Loucy (cell line): ENCODE data around the gene DUSP7.

Source experiments
- H2AFZ ChIP-seq: fragments of 200-600 bp; sonication (generic); 2 replicates; pipeline ENCODE4 v1.6.0; 2016; ENCODE audit warnings: antibody characterized with exemption, mild to moderate bottlenecking, low read length, moderate library complexity
- H3F3A ChIP-seq: fragments of 200-600 bp; 2 replicates; pipeline ENCODE4 v1.6.0; 2016; ENCODE audit warnings: antibody characterized with exemption, low read depth, mild to moderate bottlenecking
- H3K27me3 ChIP-seq: fragments of 200-600 bp; sonication (generic); 2 replicates; pipeline ENCODE4 v1.6.1; 2014; ENCODE audit warnings: low read length, mild to moderate bottlenecking; ENCODE audit not compliant: insufficient read depth, poor library complexity, severe bottlenecking
- H3K36me3 ChIP-seq: fragments of 200-600 bp; sonication (generic); 2 replicates; pipeline ENCODE4 v1.6.1; 2016; ENCODE audit warnings: low read length; ENCODE audit not compliant: insufficient read depth
- H3K4me1 ChIP-seq: fragments of 200-600 bp; sonication (generic); 2 replicates; pipeline ENCODE4 v1.5.1; 2014; ENCODE audit warnings: low read length, mild to moderate bottlenecking; ENCODE audit not compliant: insufficient read depth, poor library complexity, severe bottlenecking
- H3K4me2 ChIP-seq: fragments of 200-600 bp; sonication (generic); 2 replicates; pipeline ENCODE4 v1.6.0; 2014; ENCODE audit warnings: antibody characterized with exemption, low read length, low read depth, mild to moderate bottlenecking; ENCODE audit not compliant: poor library complexity, severe bottlenecking
- H3K4me3 ChIP-seq: fragments of 200-600 bp; sonication (generic); 2 replicates; pipeline ENCODE4 v1.5.1; 2014; ENCODE audit warnings: low read length, mild to moderate bottlenecking, mixed read lengths; ENCODE audit not compliant: poor library complexity, severe bottlenecking
- H3K79me2 ChIP-seq: fragments of 200-600 bp; sonication (generic); 2 replicates; pipeline ENCODE4 v1.6.1; 2014; ENCODE audit warnings: low read length; ENCODE audit not compliant: insufficient read depth
- H3K9ac ChIP-seq: fragments of 200-600 bp; sonication (generic); 2 replicates; pipeline ENCODE4 v1.6.0; 2014; ENCODE audit warnings: mild to moderate bottlenecking, low read depth, low read length, moderate library complexity; ENCODE audit not compliant: poor library complexity, severe bottlenecking
- H3K9me2 ChIP-seq: fragments of 200-600 bp; sonication (generic); replicated peaks from 2 replicates; pipeline ENCODE4 v1.6.1; 2016; ENCODE audit warnings: low read depth, low read length, mixed read lengths
- H3K9me3 ChIP-seq: fragments of 200-600 bp; sonication (generic); 2 replicates; pipeline ENCODE4 v1.6.1; 2014; ENCODE audit warnings: mild to moderate bottlenecking, antibody characterized with exemption, low read length, low read depth; ENCODE audit not compliant: insufficient read depth
- H4K20me1 ChIP-seq: fragments of 200-600 bp; sonication (generic); 2 replicates; pipeline ENCODE4 v1.6.0; 2014; ENCODE audit warnings: antibody characterized with exemption, low read length, mild to moderate bottlenecking; ENCODE audit not compliant: insufficient read depth, poor library complexity, severe bottlenecking
- CTCF ChIP-seq: fragments of 200-600 bp; sonication (generic); conservative IDR thresholded peaks from 2 replicates; pipeline ENCODE4 v1.5.1; 2014; ENCODE audit warnings: mild to moderate bottlenecking, antibody characterized with exemption, low read length
- EZH2phosphoT487 ChIP-seq: fragments of 200-600 bp; IDR thresholded peaks from 2 replicates; pipeline ENCODE4 v1.6.1; 2018; ENCODE audit warnings: antibody characterized with exemption, mild to moderate bottlenecking, moderate library complexity, borderline replicate concordance

Gene DUSP7

GRCh38 chr3:52053307-52054304 is 2.8 kb downstream of the DUSP7 start:
- peaks cover 58% of the 10 kb centered on the region for H3K79me2 ChIP-seq
- no peaks in the 10 kb centered on the region for H3K27me3 ChIP-seq
- H3K36me3 ChIP-seq = peaks cover 32% of the 10 kb centered on the region
- TF ChIP-seq EZH2phosphoT487 = no peak
- TF ChIP-seq CTCF = peak; percentile 56
- H3K9ac ChIP-seq = peak overlapping the region; percentile 67
- no peak overlapping the region for H2AFZ ChIP-seq
- peak overlapping the region; percentile 84 for H3K4me3 ChIP-seq
- no peaks in the 10 kb centered on the region for H3K9me3 ChIP-seq
- peaks cover 41% of the 10 kb centered on the region for H4K20me1 ChIP-seq
- peaks cover 43% of the 10 kb centered on the region for H3K4me1 ChIP-seq
- H3F3A ChIP-seq = peaks cover 5% of the 10 kb centered on the region; the same call in 1 of the 2 replicates
- H3K4me2 ChIP-seq = peak overlapping the region; percentile 83
- H3K9me2 ChIP-seq = no peaks in the 10 kb centered on the region

GRCh38 chr3:52052831-52053306 is 3.5 kb downstream of the DUSP7 start:
- H3K9me2 ChIP-seq = no peaks in the 10 kb centered on the region
- H3K79me2 ChIP-seq = peaks cover 58% of the 10 kb centered on the region
- TF ChIP-seq EZH2phosphoT487 = no peak
- peak; percentile 45 for TF ChIP-seq CTCF
- no peaks in the 10 kb centered on the region for H3K9me3 ChIP-seq
- peaks cover 37% of the 10 kb centered on the region for H3K36me3 ChIP-seq
- peak overlapping the region; percentile 84 for H3K4me3 ChIP-seq
- H2AFZ ChIP-seq = no peak overlapping the region
- peaks cover 40% of the 10 kb centered on the region for H3K4me1 ChIP-seq
- no peaks in the 10 kb centered on the region for H3K27me3 ChIP-seq
- H4K20me1 ChIP-seq = peaks cover 41% of the 10 kb centered on the region
- H3K9ac ChIP-seq = peak overlapping the region; percentile 67
- H3F3A ChIP-seq = peaks cover 5% of the 10 kb centered on the region; the same call in 1 of the 2 replicates
- H3K4me2 ChIP-seq = peak overlapping the region; percentile 83

GRCh38 chr3:52051444-52051843 is 4.9 kb downstream of the DUSP7 start:
- Histone ChIP-seq H3K79me2 (peaks cover 58% of the 10 kb centered on the region), H3K27me3 (no peaks in the 10 kb centered on the region), H3K4me1 (peaks cover 36% of the 10 kb centered on the region), H3K9me2 (no peaks in the 10 kb centered on the region), H3K36me3 (peaks cover 37% of the 10 kb centered on the region), H3K9me3 (no peaks in the 10 kb centered on the region), H3K4me2 (peak overlapping the region; percentile 83), H3F3A (peaks cover 5% of the 10 kb centered on the region; the same call in 1 of the 2 replicates), H3K4me3 (peak overlapping the region; percentile 84), H2AFZ (no peak overlapping the region), H4K20me1 (peaks cover 41% of the 10 kb centered on the region), H3K9ac (peak overlapping the region; percentile 67)
- TF ChIP-seq EZH2phosphoT487 (no peak), CTCF (no peak)
